Measurements from ENCODE around the gene VEGFC.

VEGFC gene

DNA sequence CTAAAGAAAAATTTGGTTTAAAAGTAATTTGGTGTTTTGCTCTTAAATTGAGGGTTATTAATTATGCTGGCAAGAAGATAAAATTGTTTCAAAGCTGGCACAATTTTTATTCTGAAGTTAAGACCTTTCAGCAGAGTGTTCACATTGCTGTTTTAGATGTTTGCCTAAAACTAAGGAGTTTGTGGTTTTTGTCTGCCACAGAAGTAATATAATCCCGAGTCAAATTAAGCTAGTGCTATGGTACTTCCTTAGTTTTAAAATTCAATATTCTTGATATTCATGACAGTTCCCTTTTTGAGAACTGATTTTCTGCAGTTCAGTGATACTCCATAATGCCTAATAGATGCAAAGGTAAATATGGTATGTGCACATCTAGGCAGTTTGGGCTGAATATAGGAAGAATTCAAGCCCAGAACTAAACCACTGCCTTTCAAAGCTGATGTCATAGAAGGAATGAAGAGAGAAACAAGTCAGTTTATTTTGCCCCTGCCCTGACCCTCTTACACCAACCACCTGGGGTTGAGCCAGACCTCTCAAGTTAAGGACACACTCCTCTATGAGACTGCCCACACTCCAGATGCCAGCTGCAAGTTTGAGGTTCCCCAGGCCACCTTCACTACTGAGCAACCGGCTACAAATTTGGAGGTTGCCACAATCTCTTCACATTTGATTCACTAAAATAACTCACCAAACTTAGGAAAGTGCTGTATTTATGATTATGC lies 32.1 kb upstream of the VEGFC start:
- Histone ChIP-seq H3K36me3 (no peaks in the 10 kb centered on the region), H3K4me3 (ENCODE audit: low read depth, low read length) (no peak overlapping the region), H3K9me3 (no peaks in the 10 kb centered on the region), H3K27me3 (no peaks in the 10 kb centered on the region), H3K4me1 (no peaks in the 10 kb centered on the region)
- no peak for DNase-seq
- TF ChIP-seq, protein P1, sequence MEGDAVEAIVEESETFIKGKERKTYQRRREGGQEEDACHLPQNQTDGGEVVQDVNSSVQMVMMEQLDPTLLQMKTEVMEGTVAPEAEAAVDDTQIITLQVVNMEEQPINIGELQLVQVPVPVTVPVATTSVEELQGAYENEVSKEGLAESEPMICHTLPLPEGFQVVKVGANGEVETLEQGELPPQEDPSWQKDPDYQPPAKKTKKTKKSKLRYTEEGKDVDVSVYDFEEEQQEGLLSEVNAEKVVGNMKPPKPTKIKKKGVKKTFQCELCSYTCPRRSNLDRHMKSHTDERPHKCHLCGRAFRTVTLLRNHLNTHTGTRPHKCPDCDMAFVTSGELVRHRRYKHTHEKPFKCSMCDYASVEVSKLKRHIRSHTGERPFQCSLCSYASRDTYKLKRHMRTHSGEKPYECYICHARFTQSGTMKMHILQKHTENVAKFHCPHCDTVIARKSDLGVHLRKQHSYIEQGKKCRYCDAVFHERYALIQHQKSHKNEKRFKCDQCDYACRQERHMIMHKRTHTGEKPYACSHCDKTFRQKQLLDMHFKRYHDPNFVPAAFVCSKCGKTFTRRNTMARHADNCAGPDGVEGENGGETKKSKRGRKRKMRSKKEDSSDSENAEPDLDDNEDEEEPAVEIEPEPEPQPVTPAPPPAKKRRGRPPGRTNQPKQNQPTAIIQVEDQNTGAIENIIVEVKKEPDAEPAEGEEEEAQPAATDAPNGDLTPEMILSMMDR (IDR thresholded peaks at IDR 0.05; ENCODE audit: low read depth, low read length), result no peak

DNA sequence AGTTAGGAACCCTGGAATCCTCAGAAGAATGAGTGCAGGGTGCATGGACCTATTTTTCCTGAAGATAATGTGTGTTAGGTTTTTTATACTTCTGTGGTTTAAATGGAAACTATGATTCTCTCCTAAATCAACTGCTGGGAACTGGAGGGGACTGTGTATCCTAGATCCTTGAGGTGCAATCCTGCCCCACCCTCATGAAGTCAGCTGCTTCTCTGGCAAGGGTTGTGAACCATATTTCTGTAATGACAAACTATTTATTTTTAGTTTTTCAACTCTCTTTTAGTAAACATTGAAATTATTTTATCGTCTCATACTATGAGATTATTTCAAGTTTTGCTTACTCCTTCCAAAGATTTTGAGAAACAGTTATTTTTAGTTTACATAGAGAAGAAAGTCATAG lies 25.8 kb upstream of the VEGFC start:
- no peaks in the 10 kb centered on the region for H3K9me3 ChIP-seq
- no peak overlapping the region for H3K4me3 ChIP-seq (ENCODE audit: low read depth, low read length)
- no peaks in the 10 kb centered on the region for H3K4me1 ChIP-seq
- TF ChIP-seq, protein P1 (IDR thresholded peaks at IDR 0.05; ENCODE audit: low read depth, low read length), result no peak
- H3K36me3 ChIP-seq, result no peaks in the 10 kb centered on the region
- DNase-seq, result no peak
- no peaks in the 10 kb centered on the region for H3K27me3 ChIP-seq

DNA sequence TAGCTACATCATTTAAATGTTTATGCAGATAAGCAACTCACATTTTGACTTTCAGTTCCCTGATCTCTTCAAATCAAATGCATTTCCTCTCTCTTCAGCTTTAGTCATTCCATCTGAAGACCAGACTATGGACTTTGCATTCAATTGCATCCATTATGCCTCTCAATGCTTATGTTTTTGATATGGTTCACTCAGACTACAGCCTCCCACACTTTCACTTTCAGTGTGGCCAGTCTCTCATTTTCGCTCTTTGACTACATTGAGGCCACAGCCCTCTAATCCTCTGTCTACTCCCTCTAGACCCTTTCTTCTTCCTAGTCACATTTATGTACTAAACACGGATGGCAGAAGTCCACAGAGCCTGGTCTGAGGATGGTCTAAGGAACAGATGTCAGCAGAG lies 24.5 kb upstream of the VEGFC start:
- Histone ChIP-seq H3K9me3 (no peaks in the 10 kb centered on the region), H3K36me3 (no peaks in the 10 kb centered on the region), H3K27me3 (no peaks in the 10 kb centered on the region), H3K4me3 (ENCODE audit: low read depth, low read length) (no peak overlapping the region), H3K4me1 (no peaks in the 10 kb centered on the region)
- no peak for DNase-seq
- TF ChIP-seq, protein P1 (IDR thresholded peaks at IDR 0.05; ENCODE audit: low read depth, low read length), result no peak

DNA sequence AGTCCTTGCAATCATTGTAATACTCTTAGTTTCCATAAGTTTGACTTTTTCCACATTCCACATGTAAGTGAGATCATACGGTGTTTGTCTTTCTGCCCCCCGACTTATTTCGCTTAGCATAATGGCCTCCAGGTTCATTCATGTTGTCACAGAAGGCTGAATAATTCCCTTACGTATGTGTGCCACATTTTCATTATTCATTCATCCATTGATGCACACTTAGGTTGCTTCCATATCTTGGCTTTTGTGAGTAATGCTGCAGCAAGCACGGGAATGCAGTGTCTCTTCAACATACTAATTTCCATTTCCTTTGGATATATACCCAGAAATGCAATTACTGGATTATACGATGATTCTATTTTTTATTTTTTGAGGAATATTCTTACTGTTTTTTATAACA lies 22.0 kb upstream of the VEGFC start:
- Histone ChIP-seq H3K27me3 (no peaks in the 10 kb centered on the region), H3K4me1 (no peaks in the 10 kb centered on the region), H3K9me3 (no peaks in the 10 kb centered on the region), H3K4me3 (ENCODE audit: low read depth, low read length) (no peak overlapping the region), H3K36me3 (no peaks in the 10 kb centered on the region)
- TF ChIP-seq, protein P1 (IDR thresholded peaks at IDR 0.05; ENCODE audit: low read depth, low read length), result no peak
- DNase-seq, result no peak

DNA sequence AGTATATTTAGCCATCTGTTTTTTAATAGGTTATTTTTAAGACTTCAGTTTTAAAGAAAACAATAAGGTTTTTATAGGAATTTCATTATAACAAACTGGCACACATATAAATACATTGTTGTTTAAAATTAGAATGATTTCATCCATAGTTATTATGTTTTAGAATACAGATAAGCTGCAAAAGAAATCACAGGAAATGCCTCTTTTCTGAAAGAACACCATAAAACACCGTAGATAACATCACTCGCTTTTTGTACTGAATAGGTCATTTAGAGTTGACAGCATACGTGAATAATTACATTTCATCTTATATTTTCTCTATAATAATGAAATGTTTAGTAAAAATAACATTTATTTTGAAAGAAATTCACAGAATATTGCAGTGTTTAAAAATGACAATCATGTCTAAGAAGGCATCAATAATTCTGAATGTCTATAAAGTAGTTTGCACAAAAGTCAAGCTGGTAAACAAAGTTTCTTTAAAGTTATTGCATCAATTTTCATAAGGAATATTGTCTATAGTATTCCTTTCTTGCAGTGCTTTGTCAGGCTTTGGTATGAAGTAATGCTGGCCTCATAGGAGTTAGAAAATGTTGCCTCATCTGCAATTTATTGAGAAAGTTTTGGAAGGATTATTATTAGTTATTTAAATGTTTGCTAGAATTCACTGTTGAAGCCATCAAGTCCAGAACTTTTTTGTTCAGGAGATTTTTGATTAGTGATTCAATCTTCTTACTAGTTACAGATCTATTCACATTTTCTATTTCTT lies 17.9 kb upstream of the VEGFC start:
- H3K4me1 ChIP-seq, result no peaks in the 10 kb centered on the region
- no peaks in the 10 kb centered on the region for H3K27me3 ChIP-seq
- no peaks in the 10 kb centered on the region for H3K36me3 ChIP-seq
- H3K4me3 ChIP-seq (ENCODE audit: low read depth, low read length), result no peak overlapping the region
- TF ChIP-seq, protein P1 (IDR thresholded peaks at IDR 0.05; ENCODE audit: low read depth, low read length), result no peak
- no peaks in the 10 kb centered on the region for H3K9me3 ChIP-seq
- no peak for DNase-seq

DNA sequence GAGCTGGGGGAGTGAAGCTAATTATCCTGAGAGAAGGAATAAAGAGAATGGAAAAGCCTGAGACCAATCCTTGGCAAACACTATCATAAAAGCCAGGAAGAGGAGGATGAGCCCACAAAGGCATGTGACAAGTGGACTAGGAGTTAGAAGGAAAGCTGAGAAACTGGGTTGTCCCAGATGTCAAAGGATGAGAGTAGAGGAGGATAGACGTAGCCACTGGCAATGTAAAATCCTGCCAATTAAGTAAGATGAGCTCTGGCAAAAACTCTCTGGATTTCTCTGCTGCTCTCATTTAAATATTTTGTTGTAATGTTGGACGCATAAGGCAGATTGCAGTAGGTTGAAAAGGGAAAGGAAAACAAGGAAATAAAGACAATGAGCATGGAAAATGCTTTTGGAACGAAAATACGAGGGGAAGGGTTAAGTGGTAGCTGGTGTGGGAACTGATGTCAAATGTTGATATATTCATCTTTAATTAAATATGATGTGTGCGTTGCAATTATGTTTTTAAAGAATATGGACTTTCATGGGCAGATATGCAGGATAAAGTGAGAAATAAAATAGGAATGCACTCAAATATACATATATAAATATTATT lies 14.2 kb upstream of the VEGFC start:
- DNase-seq, result no peak
- Histone ChIP-seq H3K9me3 (no peaks in the 10 kb centered on the region), H3K36me3 (no peaks in the 10 kb centered on the region), H3K4me3 (ENCODE audit: low read depth, low read length) (no peak overlapping the region), H3K27me3 (no peaks in the 10 kb centered on the region), H3K4me1 (no peaks in the 10 kb centered on the region)
- TF ChIP-seq, protein P1 (IDR thresholded peaks at IDR 0.05; ENCODE audit: low read depth, low read length), result no peak

Data from BE2C (cell line).